Omental fat pad (tissue), 4 donors: ENCODE data around the gene SLIT1. TPM values are rescaled to one million over a fixed set of nuclear protein-coding genes. Genes with fewer than 3 reads are reported as not detected.

Experiments
- ATAC-seq: fragments of 150-250 bp; one replicate; pipeline ENCODE4 v1.9.1; 2016; ENCODE audit warnings: mild to moderate bottlenecking, moderate library complexity; ENCODE audit not compliant: low FRiP score
- DNase-seq: peaks from one replicate; pipeline ENCODE4 v3.0.0-alpha.2; 2019; ENCODE audit warnings: low spot score
- total RNA-seq, 4 donors: library from RNA; depleted of rRNA; stranded (reverse); fragments of >200 nt; gene quantifications; one replicate each; pipeline ENCODE4 v1.1.0, GENCODE V29; 2016
- TF ChIP-seq, protein P1 (sequence below), 3 donors: fragments of 450-650 bp; IDR thresholded peaks; one replicate each; pipeline ENCODE4 v1.5.1; 2016 to 2017; ENCODE audit warnings: antibody characterized with exemption in 3 of 3, mild to moderate bottlenecking in 3 of 3, moderate library complexity in 2 of 3

Gene SLIT1
- total RNA-seq, 4 donors from 2014 or later = 0.12 to 1.1 (median 0.28) TPM

DNA sequence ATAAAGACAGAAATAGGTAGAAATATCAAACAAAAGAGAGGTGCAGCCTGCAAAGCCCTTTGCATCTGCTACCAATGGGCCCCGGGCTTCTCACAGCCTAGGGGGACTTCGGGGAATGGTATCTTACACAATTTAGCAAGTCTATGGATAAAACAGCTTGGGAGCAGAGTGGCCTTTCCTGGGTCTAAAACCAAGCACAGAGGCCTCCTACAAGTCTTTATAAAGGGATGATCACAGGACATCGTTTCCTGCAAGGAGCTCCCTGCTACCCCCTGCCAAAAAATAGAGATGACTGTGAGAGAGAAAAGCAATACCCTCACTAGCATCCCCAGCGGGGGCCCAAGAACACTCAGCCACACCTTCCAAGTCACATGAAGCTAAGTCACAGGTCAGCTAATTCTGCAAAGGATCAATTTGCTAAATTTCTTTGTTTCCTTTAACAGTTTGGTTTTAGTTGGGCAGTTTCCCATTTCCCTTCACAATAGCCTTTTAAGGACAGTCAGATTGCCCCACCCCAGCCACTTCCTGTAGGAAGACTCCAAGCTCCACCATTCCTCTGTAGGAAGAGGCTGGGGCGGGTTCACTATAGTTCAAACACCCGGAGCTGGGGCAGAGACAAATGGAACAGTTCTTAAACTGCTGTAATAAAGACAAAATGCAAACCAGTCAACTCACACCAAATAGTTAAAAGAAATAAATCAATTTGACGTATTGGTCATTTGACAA, 105.5 kb downstream of the SLIT1 start:
- TF ChIP-seq, protein P1, sequence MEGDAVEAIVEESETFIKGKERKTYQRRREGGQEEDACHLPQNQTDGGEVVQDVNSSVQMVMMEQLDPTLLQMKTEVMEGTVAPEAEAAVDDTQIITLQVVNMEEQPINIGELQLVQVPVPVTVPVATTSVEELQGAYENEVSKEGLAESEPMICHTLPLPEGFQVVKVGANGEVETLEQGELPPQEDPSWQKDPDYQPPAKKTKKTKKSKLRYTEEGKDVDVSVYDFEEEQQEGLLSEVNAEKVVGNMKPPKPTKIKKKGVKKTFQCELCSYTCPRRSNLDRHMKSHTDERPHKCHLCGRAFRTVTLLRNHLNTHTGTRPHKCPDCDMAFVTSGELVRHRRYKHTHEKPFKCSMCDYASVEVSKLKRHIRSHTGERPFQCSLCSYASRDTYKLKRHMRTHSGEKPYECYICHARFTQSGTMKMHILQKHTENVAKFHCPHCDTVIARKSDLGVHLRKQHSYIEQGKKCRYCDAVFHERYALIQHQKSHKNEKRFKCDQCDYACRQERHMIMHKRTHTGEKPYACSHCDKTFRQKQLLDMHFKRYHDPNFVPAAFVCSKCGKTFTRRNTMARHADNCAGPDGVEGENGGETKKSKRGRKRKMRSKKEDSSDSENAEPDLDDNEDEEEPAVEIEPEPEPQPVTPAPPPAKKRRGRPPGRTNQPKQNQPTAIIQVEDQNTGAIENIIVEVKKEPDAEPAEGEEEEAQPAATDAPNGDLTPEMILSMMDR (IDR thresholded peaks at IDR 0.05) = no peak
- ATAC-seq (no peak), DNase-seq (no peak)

DNA sequence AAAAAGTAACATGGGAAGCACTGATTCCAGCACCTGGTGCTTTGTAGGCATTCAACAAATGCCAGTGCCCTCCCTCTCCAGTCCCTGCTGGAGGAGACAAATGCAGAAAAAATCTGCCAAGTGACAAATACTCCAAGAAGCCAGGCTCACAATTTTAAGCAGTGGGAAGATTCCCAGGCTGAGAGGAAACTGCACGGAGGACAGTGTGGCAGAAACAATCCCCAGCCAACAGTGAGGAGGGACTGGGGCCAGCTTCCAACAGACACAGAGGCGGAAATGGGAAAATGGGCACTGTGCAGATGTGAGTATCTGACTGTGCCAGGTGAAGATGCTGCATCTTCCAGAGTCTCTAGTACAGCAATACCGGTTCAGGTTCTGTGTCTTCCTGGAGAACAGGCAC, 106.3 kb downstream of the SLIT1 start:
- ATAC-seq (no peak), DNase-seq (no peak)
- TF ChIP-seq, protein P1 (IDR thresholded peaks at IDR 0.05) = no peak

GRCh38 chr10:97078938-97079445, 106.8 kb downstream of the SLIT1 start:
- ATAC-seq = no peak
- DNase-seq = no peak
- TF ChIP-seq, protein P1 (IDR thresholded peaks at IDR 0.05) = no peak

DNA sequence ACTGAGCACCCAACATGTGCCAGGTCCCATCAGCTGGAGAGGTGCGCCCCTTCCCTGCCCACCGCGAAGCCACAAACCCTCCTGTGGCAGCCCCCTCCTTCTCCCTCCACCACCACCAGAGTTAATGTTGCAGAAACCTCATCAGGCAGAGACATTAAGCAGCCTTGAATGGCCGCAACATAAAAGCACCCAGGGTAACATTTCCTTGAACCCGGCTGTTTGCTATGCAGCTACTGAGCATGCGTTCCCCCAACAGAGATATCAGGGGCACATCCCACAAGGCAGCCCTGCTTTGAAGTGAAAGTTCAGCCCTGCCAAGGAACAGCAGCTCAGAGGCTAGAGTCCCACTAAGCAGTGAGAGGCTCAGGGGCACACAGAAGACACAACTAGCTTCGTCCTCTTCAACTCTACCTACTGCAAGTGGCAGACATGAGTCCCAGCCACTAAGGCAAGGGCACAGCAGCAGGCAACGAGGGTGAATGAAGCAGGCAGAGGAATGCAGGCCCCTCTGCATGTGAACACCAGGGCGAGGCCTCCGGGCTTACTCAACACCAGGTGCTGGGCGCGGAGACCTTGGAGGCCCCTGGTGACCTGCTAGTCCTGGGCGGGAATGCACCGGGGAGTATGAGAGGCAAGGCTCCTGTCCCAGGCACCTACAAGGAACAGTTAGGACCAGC, 107.4 kb downstream of the SLIT1 start:
- ATAC-seq (no peak), DNase-seq (no peak)
- TF ChIP-seq, protein P1 (IDR thresholded peaks at IDR 0.05) = no peak

- TF ChIP-seq, protein P1 (IDR thresholded peaks at IDR 0.05) = no peak
- DNase-seq = no peak
- ATAC-seq = no peak
Measured at GRCh38 chr10:97076781-97077180, 109.0 kb downstream of the SLIT1 start.

- ATAC-seq (no peak), DNase-seq (no peak)
- TF ChIP-seq, protein P1 (IDR thresholded peaks at IDR 0.05) = no peak
Measured at GRCh38 chr10:97075961-97076525, 109.7 kb downstream of the SLIT1 start.
